ENCODE data around the gene TRMT11. TPM values are rescaled to one million over a fixed set of nuclear protein-coding genes. Genes with fewer than 3 reads are reported as not detected.

Gene TRMT11
- polyA plus RNA-seq, 1 donor (not counting 4 experiments of a cell fraction or from before 2014, with no cell fraction given), result 23.0 TPM

DNA sequence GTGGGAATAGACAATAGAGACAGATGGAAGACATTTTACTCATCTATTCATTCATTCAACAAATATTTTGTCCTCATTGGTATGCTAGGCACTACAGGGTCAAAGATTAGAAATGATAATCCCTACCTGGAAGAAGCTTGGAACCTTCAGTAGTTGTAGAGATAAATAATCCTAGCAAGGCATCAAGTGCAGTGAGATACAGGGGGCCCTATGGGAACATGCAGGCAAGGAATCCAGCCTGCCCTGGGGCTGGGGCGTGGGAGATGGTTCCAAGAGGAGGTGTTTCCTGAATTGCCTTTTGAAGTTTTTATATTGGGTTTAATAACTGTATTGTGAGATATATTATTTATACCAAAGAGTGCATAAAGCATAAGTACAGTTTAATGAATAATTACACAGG, 64.5 kb downstream of the TRMT11 start:
- no peak for TF ChIP-seq EZH2 (IDR thresholded peaks at IDR 0.05; ENCODE audit: low read length)
- no peak for TF ChIP-seq CTCF (optimal IDR thresholded peaks at IDR 0.05 in 1 of 3, IDR thresholded peaks at IDR 0.05 in 1 of 3, conservative IDR thresholded peaks at IDR 0.05 in 1 of 3; ENCODE audit: extremely low read depth in 1 of 3, insufficient read depth in 2 of 3, low read length in 3 of 3)
- dilution Hi-C loops (cut with MboI; ENCODE audit: extremely low pct_ligation_motif_present, low sequenced_read_pairs), result no loop called here

GRCh38 chr6:126051791-126052190, 65.5 kb downstream of the TRMT11 start:
- H3K9ac ChIP-seq (ENCODE audit: control insufficient read depth, extremely low read depth, insufficient read depth, low read length), result no peak overlapping the region
- no peaks in the 10 kb centered on the region for H3K79me2 ChIP-seq (ENCODE audit: control insufficient read depth, insufficient read depth, low read length)
- H3K36me3 ChIP-seq (ENCODE audit: control insufficient read depth in 2 of 2, extremely low read depth in 1 of 2, insufficient read depth in 2 of 2, low read length in 2 of 2), result peaks cover 0 to 4% of the 10 kb centered on the region in 2 experiments
- no peaks in the 10 kb centered on the region for H3K27me3 ChIP-seq (ENCODE audit: control insufficient read depth, extremely low read depth, insufficient read depth, low read length)
- DNase-seq (ENCODE audit: low read depth, low spot score) (no peak), FAIRE-seq (no peak)
- H3K4me1 ChIP-seq (ENCODE audit: control insufficient read depth, extremely low read depth, insufficient read depth, low read length), result no peaks in the 10 kb centered on the region
- H3K27ac ChIP-seq (ENCODE audit: control insufficient read depth, insufficient read depth, low read length), result no peak overlapping the region
- no peak overlapping the region for H3K4me3 ChIP-seq (ENCODE audit: control insufficient read depth in 2 of 3, extremely low read depth in 1 of 3, insufficient read depth in 2 of 3, low read depth in 1 of 3, low read length in 3 of 3)
- TF ChIP-seq EZH2 (IDR thresholded peaks at IDR 0.05; ENCODE audit: low read length) (no peak), CTCF (optimal IDR thresholded peaks at IDR 0.05 in 1 of 3, IDR thresholded peaks at IDR 0.05 in 1 of 3, conservative IDR thresholded peaks at IDR 0.05 in 1 of 3; ENCODE audit: extremely low read depth in 1 of 3, insufficient read depth in 2 of 3, low read length in 3 of 3) (no peak)
- H3K9me1 ChIP-seq (ENCODE audit: control insufficient read depth, extremely low read depth, insufficient read depth, low read length), result no peaks in the 10 kb centered on the region
- no peak overlapping the region for H2AFZ ChIP-seq (ENCODE audit: control insufficient read depth, low read length)
- H3K4me2 ChIP-seq (ENCODE audit: control insufficient read depth, extremely low read depth, insufficient read depth, low read depth, low read length), result no peak overlapping the region
- H3K9me3 ChIP-seq (ENCODE audit: control insufficient read depth, low read depth, low read length), result no peaks in the 10 kb centered on the region
- dilution Hi-C loops (cut with MboI; ENCODE audit: extremely low pct_ligation_motif_present, low sequenced_read_pairs), result no loop called here
- H4K20me1 ChIP-seq (ENCODE audit: control insufficient read depth, extremely low read depth, insufficient read depth, low read length), result no peaks in the 10 kb centered on the region

More for the DNA sequence above, 64.5 kb downstream of the TRMT11 start:
- Histone ChIP-seq H2AFZ (ENCODE audit: control insufficient read depth, low read length) (no peak overlapping the region), H4K20me1 (ENCODE audit: control insufficient read depth, extremely low read depth, insufficient read depth, low read length) (no peaks in the 10 kb centered on the region), H3K9me3 (ENCODE audit: control insufficient read depth, low read depth, low read length) (no peaks in the 10 kb centered on the region), H3K27ac (ENCODE audit: control insufficient read depth, insufficient read depth, low read length) (no peak overlapping the region), H3K9ac (ENCODE audit: control insufficient read depth, extremely low read depth, insufficient read depth, low read length) (no peak overlapping the region), H3K79me2 (ENCODE audit: control insufficient read depth, insufficient read depth, low read length) (no peaks in the 10 kb centered on the region), H3K36me3 (ENCODE audit: control insufficient read depth in 2 of 2, extremely low read depth in 1 of 2, insufficient read depth in 2 of 2, low read length in 2 of 2) (peaks cover 0 to 4% of the 10 kb centered on the region in 2 experiments), H3K4me3 (ENCODE audit: control insufficient read depth in 2 of 3, extremely low read depth in 1 of 3, insufficient read depth in 2 of 3, low read depth in 1 of 3, low read length in 3 of 3) (no peak overlapping the region), H3K4me1 (ENCODE audit: control insufficient read depth, extremely low read depth, insufficient read depth, low read length) (no peaks in the 10 kb centered on the region), H3K27me3 (ENCODE audit: control insufficient read depth, extremely low read depth, insufficient read depth, low read length) (no peaks in the 10 kb centered on the region), H3K4me2 (ENCODE audit: control insufficient read depth, extremely low read depth, insufficient read depth, low read depth, low read length) (no peak overlapping the region), H3K9me1 (ENCODE audit: control insufficient read depth, extremely low read depth, insufficient read depth, low read length) (no peaks in the 10 kb centered on the region)
- no peak for DNase-seq (ENCODE audit: low read depth, low spot score)
- no peak for FAIRE-seq
